HL-60/S4 (cell line): ENCODE results near the gene POLR1A.
"Not testable (repeated sequence)": the region's sequence is repeated elsewhere in the genome, so short reads cannot be mapped to it uniquely, and the experiment has no call there.

Source experiments
- in situ Hi-C: fragments of 300-500 bp; cut with MboI; formaldehyde crosslinking; loops from 2 replicates; pipeline ENCODE4 v1.14.3; 2022; ENCODE audit warnings: low sequenced_read_pairs

Gene POLR1A

DNA sequence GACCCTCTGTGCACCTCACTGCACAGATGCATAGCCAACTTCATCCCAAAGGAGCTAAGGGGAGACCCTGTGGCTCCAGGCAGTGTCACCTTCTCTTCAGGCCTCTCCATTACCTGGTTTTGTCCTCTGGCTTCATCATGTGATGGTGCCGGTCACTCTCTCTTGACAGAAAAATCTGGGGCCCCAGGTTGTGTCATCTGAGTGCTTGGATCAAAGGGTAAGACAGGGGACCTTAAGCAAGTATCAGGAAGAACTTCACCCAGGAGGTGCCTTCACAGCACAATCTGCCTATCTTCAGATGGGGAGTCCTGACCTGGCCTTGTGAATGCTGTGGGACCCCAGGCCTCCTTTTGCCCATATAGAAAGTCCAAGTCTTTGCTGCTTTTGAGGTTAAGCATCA is 104.4 kb downstream of the POLR1A start:
- in situ Hi-C loops: no loop called here

GRCh38 chr2:86000938-86001312 is 104.8 kb downstream of the POLR1A start:
- in situ Hi-C loops: no loop called here

GRCh38 chr2:86000131-86000937 is 105.4 kb downstream of the POLR1A start:
- in situ Hi-C loops: no loop called here

GRCh38 chr2:85999061-85999831 is 106.4 kb downstream of the POLR1A start:
- in situ Hi-C loops: no loop called here

GRCh38 chr2:85998071-85998991 is 107.4 kb downstream of the POLR1A start:
- in situ Hi-C loops: no loop called here

DNA sequence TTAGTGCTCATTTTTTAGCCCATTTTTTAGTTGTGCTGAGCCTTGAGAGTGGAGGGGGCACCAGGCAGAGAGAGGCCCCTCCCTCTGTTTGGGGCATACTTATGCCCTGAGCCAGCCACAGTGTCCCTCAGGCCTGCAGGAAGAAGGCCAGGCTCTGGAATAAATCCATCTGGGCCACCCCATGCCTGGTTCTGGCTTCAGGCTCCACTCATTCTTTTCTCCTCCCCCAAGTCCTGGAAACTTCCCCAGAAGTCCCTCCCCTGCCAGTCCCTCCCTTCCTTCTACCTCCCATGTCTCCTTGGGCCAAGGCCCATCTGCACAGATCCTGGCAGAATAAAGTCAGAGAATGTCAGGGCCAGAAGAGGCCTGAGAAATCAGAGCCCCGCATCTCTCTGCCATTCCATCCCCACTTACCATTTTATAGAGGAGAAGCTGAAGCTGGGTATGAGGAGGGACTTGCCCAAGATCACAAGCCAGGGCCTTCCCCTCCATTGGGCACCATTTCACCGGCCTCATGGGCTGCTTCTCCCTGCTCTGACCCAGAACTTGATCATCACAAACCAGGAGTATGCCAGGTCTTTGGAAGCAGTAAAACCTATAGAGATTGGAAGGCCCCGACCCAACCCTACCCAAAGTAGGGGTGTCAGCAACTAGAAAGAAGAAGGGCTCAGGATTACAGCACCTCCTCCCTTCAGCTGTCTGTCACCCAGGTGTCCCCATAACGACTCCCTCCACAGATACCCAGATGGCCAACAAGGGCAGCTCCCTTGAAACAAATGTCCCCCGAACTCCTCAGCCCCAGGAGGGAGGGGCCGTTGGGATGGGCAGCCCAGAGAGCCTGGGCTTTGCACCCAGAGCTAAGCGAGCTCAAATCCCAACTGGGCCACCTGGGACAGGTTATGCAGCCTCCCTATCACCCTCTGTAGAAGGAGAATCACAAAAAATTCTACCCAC is 108.4 kb downstream of the POLR1A start:
- in situ Hi-C loops: no loop called here

DNA sequence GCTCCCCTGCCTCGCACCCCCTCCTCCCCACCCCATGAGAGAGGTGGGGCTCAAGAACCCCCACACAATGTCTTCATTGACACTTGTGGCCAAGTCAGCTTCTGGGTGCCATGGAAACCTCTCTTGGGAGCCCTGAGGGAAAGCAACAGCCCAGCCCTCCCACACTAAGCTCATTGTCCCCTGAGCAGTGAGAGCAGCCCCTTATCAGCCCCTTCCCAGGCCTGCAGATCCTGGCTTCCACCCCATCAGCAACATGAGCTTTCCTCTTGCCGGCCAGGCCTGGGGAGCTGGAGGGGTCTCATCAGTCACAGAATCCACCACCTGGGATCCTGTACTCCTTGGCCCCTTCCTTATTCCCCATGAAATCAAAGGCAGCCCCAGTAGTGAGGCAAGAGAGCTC is 109.1 kb downstream of the POLR1A start:
- in situ Hi-C loops: no loop called here

DNA sequence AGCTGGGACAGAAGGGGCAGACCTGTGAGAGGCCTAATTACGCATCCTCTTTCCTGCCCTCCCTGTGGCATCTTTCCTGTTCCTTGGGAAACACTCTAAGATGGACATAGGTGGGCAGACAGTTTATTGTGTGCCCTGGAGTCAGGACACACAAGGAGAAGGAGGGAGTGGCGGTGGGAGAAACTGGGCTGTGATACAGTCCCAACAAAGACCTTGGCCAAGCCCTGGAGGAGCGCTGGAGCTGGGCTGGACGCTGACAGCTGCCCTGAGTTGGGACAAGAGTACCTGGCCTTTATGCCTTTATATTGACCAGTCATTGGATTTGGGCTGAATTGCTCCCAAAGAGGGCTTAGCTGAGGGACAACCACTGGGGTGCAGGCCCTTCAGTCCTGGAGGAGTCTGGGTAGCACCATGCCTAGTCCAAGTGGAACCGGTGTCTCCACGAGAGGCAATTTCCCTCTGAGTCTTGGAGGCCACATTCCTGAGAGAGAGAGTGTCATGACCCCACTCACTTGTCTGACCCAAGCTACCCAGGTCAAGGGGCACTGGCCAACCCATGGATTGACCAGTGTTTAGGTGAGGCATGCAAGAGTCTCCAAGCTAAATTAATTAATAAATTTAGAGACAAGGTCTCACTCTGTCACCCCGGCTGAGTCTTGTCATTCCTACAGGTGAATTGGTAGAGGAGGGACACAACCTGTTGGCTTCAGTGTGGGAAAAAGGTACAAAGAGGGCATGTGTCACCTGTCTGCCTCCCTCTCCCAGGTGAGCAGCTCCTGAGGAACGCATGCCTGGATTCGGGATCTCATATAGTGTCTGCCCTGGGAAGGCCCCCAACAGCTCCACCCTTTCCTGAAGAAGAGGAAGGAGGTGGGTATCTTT is 109.8 kb downstream of the POLR1A start:
- in situ Hi-C loops: no loop called here

DNA sequence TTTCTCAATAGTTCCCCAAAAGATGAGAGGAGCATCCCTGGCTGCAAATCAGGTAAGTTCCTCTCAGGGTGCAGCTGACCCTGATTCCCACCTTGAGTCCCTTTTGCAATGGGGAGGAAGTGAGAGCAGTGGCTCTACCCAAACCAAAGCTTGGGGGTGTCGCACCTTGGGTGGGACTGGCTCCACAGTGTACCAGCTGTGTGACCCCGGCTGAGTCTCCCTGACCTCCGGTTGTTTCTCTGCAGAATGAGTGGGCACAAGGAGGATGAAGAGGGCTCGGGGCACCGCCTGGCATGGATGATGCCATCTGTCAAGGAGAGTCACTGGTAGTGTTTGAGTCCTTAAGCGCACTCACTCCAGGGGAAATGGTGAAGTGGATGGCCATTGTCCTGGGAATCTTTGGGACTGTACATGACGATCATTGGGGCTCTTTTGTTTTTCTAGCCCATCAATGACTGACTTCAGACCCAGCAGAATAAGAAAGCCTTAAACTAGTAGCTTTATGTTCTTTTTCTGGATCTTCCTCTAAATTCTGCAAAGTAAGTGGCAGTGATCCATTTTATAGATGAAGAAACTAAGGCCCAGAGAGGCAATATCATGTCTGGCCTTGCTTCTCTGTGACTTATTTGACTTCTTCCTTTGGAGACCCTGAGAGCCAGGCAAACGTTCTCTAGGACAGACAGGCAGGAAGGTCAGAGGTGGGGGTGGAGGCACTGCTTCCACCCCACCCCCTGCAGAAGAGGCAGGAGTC is 110.6 kb downstream of the POLR1A start:
- in situ Hi-C loops: no loop called here

DNA sequence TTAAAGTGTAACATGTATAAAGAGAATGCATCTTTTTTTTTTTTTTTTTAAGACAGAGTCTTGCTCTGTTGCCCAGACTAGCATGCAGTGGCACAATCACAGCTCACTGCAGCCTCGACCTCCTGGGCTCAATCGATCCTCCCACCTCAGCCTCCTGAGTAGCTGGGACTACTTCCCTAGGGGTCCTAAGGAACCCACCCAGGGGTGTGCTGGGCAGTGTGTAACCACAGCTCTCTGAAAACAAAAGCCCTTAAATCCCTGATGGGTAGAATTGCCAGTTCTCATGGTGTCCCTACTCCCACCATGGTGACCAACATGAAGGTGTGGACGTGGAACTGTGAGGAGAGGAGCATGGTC is 111.3 kb downstream of the POLR1A start:
- in situ Hi-C loops: no loop called here

GRCh38 chr2:85992611-85993010 is 113.1 kb downstream of the POLR1A start:
- in situ Hi-C loops: no loop called here

DNA sequence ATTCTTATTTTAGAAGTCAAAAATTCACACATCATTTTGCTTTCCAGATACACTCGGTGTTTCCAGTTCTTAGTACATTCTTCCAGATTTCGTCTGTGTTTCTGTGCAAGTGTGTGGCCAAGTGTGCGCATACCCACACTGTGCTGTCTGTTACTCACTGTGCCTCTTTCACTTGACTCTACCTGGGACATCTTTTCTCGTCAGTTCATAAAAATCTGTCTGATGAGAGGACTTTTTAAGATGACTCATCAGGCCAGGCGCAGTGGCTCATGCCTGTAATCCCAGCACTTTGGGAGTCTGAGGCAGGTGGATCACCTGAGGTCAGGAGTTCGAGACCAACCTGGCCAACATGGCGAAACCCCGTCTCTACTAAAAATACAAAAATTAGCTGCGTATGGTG is 113.6 kb downstream of the POLR1A start:
- in situ Hi-C loops: not testable (repeated sequence)

DNA sequence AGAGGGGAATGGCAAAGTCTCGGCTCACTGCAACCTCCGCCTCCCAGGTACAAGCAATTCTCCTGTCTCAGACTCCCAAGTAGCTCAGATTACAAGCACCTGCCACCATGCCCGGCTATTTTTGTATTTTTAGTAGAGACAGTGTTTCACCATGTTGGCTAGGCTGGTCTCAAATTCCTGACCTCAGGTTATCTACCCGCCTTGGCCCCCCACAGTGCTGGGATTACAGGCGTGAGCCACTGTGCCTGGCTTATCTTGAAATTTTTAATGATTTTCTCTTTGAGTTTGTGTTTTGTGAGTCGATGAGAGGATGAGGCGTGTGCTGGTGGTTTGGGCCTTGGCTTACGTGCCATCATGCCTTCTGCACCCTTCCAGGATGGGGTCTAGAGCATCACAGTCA is 115.6 kb downstream of the POLR1A start:
- in situ Hi-C loops: no loop called here

DNA sequence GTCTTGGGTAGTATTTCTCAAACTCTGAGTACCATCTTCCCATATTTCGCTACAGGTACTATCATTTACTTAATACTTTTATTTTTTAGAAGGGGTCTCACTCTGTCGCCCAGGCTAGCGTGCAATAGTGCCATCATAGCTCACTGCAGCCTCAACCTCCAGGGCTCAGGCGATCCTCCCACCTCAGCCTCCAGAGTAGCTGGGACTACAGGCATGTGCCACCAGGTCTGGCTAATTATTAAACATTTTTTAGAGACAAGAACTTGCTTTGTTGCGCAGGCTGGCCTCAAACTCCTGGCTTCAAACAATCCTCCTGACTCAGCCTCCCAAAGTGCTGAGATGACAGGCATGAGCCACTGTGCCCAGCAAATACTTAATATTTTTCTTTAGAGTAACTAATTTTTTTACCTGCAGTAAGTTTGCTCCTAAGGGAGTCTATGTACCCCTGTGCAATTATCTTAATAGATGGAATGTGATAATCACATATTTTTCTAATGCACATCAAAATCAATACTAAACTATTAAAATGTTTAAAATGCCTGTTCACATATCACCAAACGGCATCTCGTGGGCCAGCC is 116.3 kb downstream of the POLR1A start:
- in situ Hi-C loops: no loop called here

DNA sequence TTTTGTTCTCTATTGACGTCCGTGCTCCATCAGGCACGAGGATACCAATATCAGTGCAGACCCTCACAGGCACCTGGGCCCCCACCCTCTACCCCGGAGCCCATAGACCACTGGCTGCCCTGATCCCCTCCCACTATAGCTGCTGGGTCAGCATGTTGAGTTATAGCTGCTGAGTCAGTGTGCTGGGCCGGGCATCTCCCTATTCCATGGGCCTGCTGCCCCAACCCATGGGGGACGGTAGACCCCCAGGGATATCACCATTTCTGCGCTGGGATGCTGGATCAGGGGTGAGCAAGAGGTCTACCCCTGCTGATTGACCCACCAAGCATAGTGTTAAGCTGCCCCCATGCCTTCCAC is 116.8 kb downstream of the POLR1A start:
- in situ Hi-C loops: no loop called here

DNA sequence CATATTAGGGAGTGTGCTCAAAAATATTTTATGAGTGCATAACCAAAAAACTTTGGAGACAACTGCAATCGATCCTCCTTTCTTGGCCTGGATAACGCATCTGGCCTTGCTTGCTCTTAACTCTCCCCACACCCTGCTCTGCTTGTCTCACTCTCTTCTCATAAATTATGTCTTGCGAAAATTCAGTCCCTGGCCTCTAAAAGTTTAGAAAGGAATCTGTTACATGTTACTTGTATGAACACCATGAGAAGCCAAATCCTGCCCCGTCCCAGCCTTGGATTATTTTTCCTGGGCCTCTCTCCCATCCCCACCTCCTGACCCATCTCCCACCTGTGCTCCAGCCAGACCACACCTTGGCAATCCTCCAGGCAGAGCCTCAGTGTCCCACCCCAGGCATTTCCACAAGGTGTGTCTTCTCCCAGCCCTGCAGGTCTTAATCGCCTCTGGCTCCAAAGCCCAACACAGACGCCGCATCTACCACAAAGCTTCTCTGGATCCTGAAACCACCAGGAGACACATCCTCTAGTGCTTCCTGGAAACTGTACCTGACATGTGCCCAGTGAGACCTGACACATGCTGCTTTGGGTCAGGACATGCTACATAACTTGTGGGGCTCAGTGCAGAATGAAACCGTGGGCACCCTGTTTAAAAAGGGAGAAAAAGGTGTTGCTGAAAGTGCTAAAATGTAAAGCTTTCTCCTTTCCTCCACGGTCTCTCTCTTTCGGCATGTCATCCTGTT is 117.3 kb downstream of the POLR1A start:
- in situ Hi-C loops: no loop called here

- in situ Hi-C loops: no loop called here
Observed at GRCh38 chr2:85987266-85988174, 118.2 kb downstream of the POLR1A start.
